Measurements from ENCODE around the gene LYZL4. TPM values are rescaled to one million over a fixed set of nuclear protein-coding genes. Genes with fewer than 3 reads are reported as not detected.

Gene LYZL4
- total and polyA plus RNA-seq, 10 of the 15 experiments (the other 5 are each of a cell fraction or from before 2014, with no cell fraction given): 0.10 to 0.11 (median 0.11) TPM; not detected in 7

DNA sequence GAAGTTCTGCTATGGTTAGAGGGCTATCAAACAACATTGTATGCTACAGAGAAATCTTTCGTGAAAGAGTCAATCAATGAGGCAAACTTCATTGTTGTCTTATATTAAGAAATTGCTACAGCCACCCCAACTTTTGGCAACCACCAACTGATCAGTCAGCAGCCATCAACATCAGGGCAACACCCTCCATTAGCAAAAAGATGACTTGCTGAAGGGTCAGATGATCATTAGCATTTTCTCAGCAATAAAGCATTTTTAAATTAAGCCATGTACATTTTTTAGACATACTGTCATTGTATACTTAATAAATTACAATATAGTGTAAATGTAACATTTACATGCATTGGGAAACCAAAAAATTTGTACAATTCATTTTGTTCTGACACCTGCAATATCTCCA lies 53.1 kb downstream of the LYZL4 start:
- no TSS peak for BruUV-seq (replicated peaks)
- H3K36me3 ChIP-seq (ENCODE audit: control insufficient read depth in 2 of 2, insufficient read depth in 2 of 2, low read length in 1 of 2): no peaks in the 10 kb centered on the region
- no peak overlapping the region for H3K4me2 ChIP-seq (ENCODE audit: control insufficient read depth, insufficient read depth)
- no peak overlapping the region for H2AFZ ChIP-seq (ENCODE audit: control insufficient read depth, low read depth, low read length)
- ChIA-PET RAD21 (ENCODE audit: unreplicated experiment) (no interaction called here), SMC1A (ENCODE audit: uncharacterized antibody, unreplicated experiment) (interaction anchor here (0.6 kb wide), 1 partner anchor 1778 kb away, joined by 4 read pairs; no protein-coding TSS in a partner anchor), POLR2A (no interaction called here), CTCF (interaction anchor here (1.2 kb wide), 2 partner anchors 10 to 110 kb away, joined by 3 to 4 read pairs; no protein-coding TSS in a partner anchor)
- no peak for FAIRE-seq
- 0% methylated on average over 1 of the region's 1 CpG for WGBS (ENCODE audit: insufficient coverage, insufficient replicate concordance, low lambda C conversion rate, missing lambda C conversion rate)
- no peak for DNase-seq (ENCODE audit: low read depth, low spot score)
- no peak overlapping the region for H3K4me3 ChIP-seq
- H4K20me1 ChIP-seq (ENCODE audit: control insufficient read depth, insufficient read depth): no peaks in the 10 kb centered on the region
- no peaks in the 10 kb centered on the region for H3K79me2 ChIP-seq (ENCODE audit: control insufficient read depth, insufficient read depth, low read length)
- intact Hi-C loops (cut with micrococcal nuclease; ENCODE audit: unreplicated experiment) (loop anchor here (1.0 kb wide), 1 partner anchor 28 kb away; no protein-coding TSS in a partner anchor), in situ Hi-C loops (cut with MboI) (no loop called here)
- no peak for ATAC-seq
- no peaks in the 10 kb centered on the region; a peak in 1 of 4 replicates for H3K27me3 ChIP-seq (replicated peaks in 1 of 2; ENCODE audit: control insufficient read depth in 2 of 2, insufficient read depth in 2 of 2, low read length in 1 of 2)
- H3K9me3 ChIP-seq (replicated peaks; ENCODE audit: control insufficient read depth, insufficient read depth, low read length): no peaks in the 10 kb centered on the region
- no peaks in the 10 kb centered on the region for H3K4me1 ChIP-seq (ENCODE audit: control insufficient read depth, insufficient read depth, low read length)
- no peak overlapping the region for H3K27ac ChIP-seq (ENCODE audit: control insufficient read depth, insufficient read depth)
- no peak overlapping the region for H3K9ac ChIP-seq (ENCODE audit: control insufficient read depth, insufficient read depth, low read length)
- TF ChIP-seq, protein P1, sequence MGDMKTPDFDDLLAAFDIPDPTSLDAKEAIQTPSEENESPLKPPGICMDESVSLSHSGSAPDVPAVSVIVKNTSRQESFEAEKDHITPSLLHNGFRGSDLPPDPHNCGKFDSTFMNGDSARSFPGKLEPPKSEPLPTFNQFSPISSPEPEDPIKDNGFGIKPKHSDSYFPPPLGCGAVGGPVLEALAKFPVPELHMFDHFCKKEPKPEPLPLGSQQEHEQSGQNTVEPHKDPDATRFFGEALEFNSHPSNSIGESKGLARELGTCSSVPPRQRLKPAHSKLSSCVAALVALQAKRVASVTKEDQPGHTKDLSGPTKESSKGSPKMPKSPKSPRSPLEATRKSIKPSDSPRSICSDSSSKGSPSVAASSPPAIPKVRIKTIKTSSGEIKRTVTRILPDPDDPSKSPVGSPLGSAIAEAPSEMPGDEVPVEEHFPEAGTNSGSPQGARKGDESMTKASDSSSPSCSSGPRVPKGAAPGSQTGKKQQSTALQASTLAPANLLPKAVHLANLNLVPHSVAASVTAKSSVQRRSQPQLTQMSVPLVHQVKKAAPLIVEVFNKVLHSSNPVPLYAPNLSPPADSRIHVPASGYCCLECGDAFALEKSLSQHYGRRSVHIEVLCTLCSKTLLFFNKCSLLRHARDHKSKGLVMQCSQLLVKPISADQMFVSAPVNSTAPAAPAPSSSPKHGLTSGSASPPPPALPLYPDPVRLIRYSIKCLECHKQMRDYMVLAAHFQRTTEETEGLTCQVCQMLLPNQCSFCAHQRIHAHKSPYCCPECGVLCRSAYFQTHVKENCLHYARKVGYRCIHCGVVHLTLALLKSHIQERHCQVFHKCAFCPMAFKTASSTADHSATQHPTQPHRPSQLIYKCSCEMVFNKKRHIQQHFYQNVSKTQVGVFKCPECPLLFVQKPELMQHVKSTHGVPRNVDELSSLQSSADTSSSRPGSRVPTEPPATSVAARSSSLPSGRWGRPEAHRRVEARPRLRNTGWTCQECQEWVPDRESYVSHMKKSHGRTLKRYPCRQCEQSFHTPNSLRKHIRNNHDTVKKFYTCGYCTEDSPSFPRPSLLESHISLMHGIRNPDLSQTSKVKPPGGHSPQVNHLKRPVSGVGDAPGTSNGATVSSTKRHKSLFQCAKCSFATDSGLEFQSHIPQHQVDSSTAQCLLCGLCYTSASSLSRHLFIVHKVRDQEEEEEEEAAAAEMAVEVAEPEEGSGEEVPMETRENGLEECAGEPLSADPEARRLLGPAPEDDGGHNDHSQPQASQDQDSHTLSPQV (IDR thresholded peaks at IDR 0.05): no peak
- TF ChIP-seq ZNF384 (IDR thresholded peaks at IDR 0.05; ENCODE audit: borderline replicate concordance, low read depth, low read length): no peak
- TF ChIP-seq NR2C1 (IDR thresholded peaks at IDR 0.05): no peak
- TF ChIP-seq, protein P2, sequence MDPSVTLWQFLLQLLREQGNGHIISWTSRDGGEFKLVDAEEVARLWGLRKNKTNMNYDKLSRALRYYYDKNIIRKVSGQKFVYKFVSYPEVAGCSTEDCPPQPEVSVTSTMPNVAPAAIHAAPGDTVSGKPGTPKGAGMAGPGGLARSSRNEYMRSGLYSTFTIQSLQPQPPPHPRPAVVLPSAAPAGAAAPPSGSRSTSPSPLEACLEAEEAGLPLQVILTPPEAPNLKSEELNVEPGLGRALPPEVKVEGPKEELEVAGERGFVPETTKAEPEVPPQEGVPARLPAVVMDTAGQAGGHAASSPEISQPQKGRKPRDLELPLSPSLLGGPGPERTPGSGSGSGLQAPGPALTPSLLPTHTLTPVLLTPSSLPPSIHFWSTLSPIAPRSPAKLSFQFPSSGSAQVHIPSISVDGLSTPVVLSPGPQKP (IDR thresholded peaks at IDR 0.05; ENCODE audit: low read depth, low read length): no peak
- TF ChIP-seq RFX5 (IDR thresholded peaks at IDR 0.05; ENCODE audit: low read depth, low read length): no peak
- TF ChIP-seq NFIC (IDR thresholded peaks at IDR 0.05; ENCODE audit: low read depth, low read length): no peak
- TF ChIP-seq, protein P3, sequence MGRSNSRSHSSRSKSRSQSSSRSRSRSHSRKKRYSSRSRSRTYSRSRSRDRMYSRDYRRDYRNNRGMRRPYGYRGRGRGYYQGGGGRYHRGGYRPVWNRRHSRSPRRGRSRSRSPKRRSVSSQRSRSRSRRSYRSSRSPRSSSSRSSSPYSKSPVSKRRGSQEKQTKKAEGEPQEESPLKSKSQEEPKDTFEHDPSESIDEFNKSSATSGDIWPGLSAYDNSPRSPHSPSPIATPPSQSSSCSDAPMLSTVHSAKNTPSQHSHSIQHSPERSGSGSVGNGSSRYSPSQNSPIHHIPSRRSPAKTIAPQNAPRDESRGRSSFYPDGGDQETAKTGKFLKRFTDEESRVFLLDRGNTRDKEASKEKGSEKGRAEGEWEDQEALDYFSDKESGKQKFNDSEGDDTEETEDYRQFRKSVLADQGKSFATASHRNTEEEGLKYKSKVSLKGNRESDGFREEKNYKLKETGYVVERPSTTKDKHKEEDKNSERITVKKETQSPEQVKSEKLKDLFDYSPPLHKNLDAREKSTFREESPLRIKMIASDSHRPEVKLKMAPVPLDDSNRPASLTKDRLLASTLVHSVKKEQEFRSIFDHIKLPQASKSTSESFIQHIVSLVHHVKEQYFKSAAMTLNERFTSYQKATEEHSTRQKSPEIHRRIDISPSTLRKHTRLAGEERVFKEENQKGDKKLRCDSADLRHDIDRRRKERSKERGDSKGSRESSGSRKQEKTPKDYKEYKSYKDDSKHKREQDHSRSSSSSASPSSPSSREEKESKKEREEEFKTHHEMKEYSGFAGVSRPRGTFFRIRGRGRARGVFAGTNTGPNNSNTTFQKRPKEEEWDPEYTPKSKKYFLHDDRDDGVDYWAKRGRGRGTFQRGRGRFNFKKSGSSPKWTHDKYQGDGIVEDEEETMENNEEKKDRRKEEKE (IDR thresholded peaks at IDR 0.05): no peak
- TF ChIP-seq MXI1 (IDR thresholded peaks at IDR 0.05; ENCODE audit: low read depth, low read length): no peak
- TF ChIP-seq SMARCA5 (IDR thresholded peaks at IDR 0.05): no peak
- TF ChIP-seq, protein P4, sequence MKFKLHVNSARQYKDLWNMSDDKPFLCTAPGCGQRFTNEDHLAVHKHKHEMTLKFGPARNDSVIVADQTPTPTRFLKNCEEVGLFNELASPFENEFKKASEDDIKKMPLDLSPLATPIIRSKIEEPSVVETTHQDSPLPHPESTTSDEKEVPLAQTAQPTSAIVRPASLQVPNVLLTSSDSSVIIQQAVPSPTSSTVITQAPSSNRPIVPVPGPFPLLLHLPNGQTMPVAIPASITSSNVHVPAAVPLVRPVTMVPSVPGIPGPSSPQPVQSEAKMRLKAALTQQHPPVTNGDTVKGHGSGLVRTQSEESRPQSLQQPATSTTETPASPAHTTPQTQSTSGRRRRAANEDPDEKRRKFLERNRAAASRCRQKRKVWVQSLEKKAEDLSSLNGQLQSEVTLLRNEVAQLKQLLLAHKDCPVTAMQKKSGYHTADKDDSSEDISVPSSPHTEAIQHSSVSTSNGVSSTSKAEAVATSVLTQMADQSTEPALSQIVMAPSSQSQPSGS (IDR thresholded peaks at IDR 0.05; ENCODE audit: low read length): no peak
- no peak for TF ChIP-seq ZSCAN29 (IDR thresholded peaks at IDR 0.05)
- TF ChIP-seq, protein P5, sequence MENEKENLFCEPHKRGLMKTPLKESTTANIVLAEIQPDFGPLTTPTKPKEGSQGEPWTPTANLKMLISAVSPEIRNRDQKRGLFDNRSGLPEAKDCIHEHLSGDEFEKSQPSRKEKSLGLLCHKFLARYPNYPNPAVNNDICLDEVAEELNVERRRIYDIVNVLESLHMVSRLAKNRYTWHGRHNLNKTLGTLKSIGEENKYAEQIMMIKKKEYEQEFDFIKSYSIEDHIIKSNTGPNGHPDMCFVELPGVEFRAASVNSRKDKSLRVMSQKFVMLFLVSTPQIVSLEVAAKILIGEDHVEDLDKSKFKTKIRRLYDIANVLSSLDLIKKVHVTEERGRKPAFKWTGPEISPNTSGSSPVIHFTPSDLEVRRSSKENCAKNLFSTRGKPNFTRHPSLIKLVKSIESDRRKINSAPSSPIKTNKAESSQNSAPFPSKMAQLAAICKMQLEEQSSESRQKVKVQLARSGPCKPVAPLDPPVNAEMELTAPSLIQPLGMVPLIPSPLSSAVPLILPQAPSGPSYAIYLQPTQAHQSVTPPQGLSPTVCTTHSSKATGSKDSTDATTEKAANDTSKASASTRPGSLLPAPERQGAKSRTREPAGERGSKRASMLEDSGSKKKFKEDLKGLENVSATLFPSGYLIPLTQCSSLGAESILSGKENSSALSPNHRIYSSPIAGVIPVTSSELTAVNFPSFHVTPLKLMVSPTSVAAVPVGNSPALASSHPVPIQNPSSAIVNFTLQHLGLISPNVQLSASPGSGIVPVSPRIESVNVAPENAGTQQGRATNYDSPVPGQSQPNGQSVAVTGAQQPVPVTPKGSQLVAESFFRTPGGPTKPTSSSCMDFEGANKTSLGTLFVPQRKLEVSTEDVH (IDR thresholded peaks at IDR 0.05; ENCODE audit: low read depth, partially characterized antibody): no peak

Data from GM12878 (cell line).